Caco-2 (cell line): Measurements from ENCODE around the gene R3HDM1. TPM values are rescaled to one million over a fixed set of nuclear protein-coding genes. Genes with fewer than 3 reads are reported as not detected.
A peak's percentile ranks its signal among the peaks of the same experiment; 100 is the strongest.

Experiments used
- BruUV-seq: library from RNA; stranded (reverse); fragments of 400-500 nt; replicated peaks from 2 replicates; lab custom pipeline; 2021; lab: Mats Ljungman, UMichigan
- CTCF ChIA-PET: fragments of 300-600 bp; sonication (Branson Sonifier 250); formaldehyde crosslinking; loops from one replicate; lab custom pipeline; 2022; ENCODE audit warnings: antibody characterized with exemption; lab: Charles Lee
- POLR2A ChIA-PET: fragments of 300-600 bp; sonication (Branson Sonifier 250); formaldehyde crosslinking; loops from one replicate; lab custom pipeline; 2022; ENCODE audit warnings: antibody characterized with exemption; lab: Charles Lee
- DNase-seq, 2 experiments: peaks; one replicate each; pipeline versions ENCODE4 v3.0.0 to v3.0.0-alpha.2; 2020 to 2022
- H3K27me3 ChIP-seq: replicated peaks from 2 replicates; pipeline ENCODE4 v1.6.0; 2011; ENCODE audit warnings: low read length; ENCODE audit not compliant: control insufficient read depth, insufficient read depth
- H3K36me3 ChIP-seq: 2 replicates; pipeline ENCODE4 v1.5.1; 2011; ENCODE audit warnings: low read length; ENCODE audit not compliant: control insufficient read depth, insufficient read depth
- H3K4me1 ChIP-seq: fragments of 250-450 bp; sonication (Bioruptor Pico); 2 replicates; pipeline ENCODE4 v1.5.1; 2020; ENCODE audit warnings: mild to moderate bottlenecking
- H3K4me3 ChIP-seq: 2 replicates; pipeline ENCODE4 v1.5.1; 2011; ENCODE audit warnings: low read depth, mild to moderate bottlenecking, control low read depth, low read length
- H3K9me3 ChIP-seq: fragments of 250-450 bp; sonication (Bioruptor Pico); 2 replicates; pipeline ENCODE4 v1.5.1; 2020; ENCODE audit warnings: mild to moderate bottlenecking, moderate library complexity
- H3K27ac Mint-ChIP-seq: one replicate; pipeline ENCODE4 v1.8.0; 2022; ENCODE audit warnings: mixed read lengths; ENCODE audit not compliant: unreplicated experiment
- H3K27me3 Mint-ChIP-seq: one replicate; pipeline ENCODE4 v1.8.0; 2022; ENCODE audit warnings: mixed read lengths; ENCODE audit not compliant: insufficient read depth, unreplicated experiment
- H3K36me3 Mint-ChIP-seq: one replicate; pipeline ENCODE4 v1.8.0; 2022; ENCODE audit warnings: mild to moderate bottlenecking, mixed read lengths; ENCODE audit not compliant: insufficient read depth, unreplicated experiment
- H3K4me1 Mint-ChIP-seq: one replicate; pipeline ENCODE4 v1.8.0; 2022; ENCODE audit warnings: low read depth, mixed read lengths; ENCODE audit not compliant: unreplicated experiment
- H3K4me3 Mint-ChIP-seq: one replicate; pipeline ENCODE4 v1.8.0; 2022; ENCODE audit warnings: mild to moderate bottlenecking, moderate library complexity, mixed read lengths; ENCODE audit not compliant: unreplicated experiment
- H3K9me3 Mint-ChIP-seq: one replicate; pipeline ENCODE4 v1.8.0; 2022; ENCODE audit warnings: mixed read lengths; ENCODE audit not compliant: unreplicated experiment
- intact Hi-C: fragments of 100-400 bp; cut with micrococcal nuclease; formaldehyde crosslinking; loops from one replicate; pipeline ENCODE4 v1.10.0; 2022; ENCODE audit not compliant: unreplicated experiment
- microRNA-seq: library from miRNA; unstranded; fragments of <30 nt; microRNA quantifications from one replicate; pipeline ENCODE4 v1.2.0, GENCODE V29; 2022
- total RNA-seq: library from RNA; stranded (reverse); gene quantifications from 2 replicates; pipeline ENCODE4 v1.2.3, GENCODE V29; 2022
- TF ChIP-seq, protein P1 (sequence below), 2 experiments: fragments of 200-600 bp in 1 of 2; IDR thresholded peaks; 1 replicate in 1 of 2; 2 replicates in 1 of 2; pipeline versions ENCODE4 v1.5.1 to v1.8.0; 2011 to 2022; ENCODE audit warnings: antibody characterized with exemption in 1 of 2, control low read depth in 1 of 2, inconsistent platforms in 1 of 2, low read depth in 1 of 2, low read length in 1 of 2, mild to moderate bottlenecking in 1 of 2, moderate library complexity in 1 of 2; ENCODE audit not compliant: insufficient read depth in 1 of 2, severe bottlenecking in 1 of 2, unreplicated experiment in 1 of 2

Gene R3HDM1
- total RNA-seq, 1 experiment from 2014 or later: 44.4 TPM

DNA sequence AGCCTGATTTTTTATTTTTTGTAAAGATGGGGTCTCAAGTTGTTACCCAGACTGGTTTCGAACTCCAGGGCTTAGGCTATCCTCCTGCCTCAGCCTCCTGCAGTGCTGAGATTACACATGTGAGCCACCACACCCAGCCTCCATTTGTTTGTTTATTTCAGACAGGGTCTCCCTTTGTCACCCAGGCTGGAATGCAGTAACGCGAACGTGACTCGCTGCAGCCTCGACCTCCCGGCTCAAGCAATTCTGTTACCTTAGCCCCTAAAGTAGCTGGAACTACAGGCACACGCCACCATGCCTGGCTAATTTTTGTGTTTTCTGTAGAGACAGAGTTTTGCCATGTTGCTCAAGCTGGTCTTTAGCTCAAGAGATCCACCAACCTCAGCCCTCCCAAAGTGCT is 237.6 kb downstream of the R3HDM1 start:
- Mint-ChIP-seq H3K27ac (no peak overlapping the region), H3K27me3 (no peaks in the 10 kb centered on the region), H3K9me3 (no peaks in the 10 kb centered on the region), H3K36me3 (peaks cover 93% of the 10 kb centered on the region), H3K4me3 (no peak overlapping the region), H3K4me1 (peaks cover 5% of the 10 kb centered on the region)
- Histone ChIP-seq H3K36me3 (peaks cover 8% of the 10 kb centered on the region), H3K9me3 (no peaks in the 10 kb centered on the region), H3K4me1 (peaks cover 8% of the 10 kb centered on the region; the same call in 1 of the 2 replicates), H3K4me3 (no peak overlapping the region), H3K27me3 (no peaks in the 10 kb centered on the region)
- CTCF ChIA-PET: no interaction called here
- POLR2A ChIA-PET: no interaction called here
- no peak for DNase-seq
- intact Hi-C loops: no loop called here
- BruUV-seq: no TSS peak
- TF ChIP-seq, protein P1, sequence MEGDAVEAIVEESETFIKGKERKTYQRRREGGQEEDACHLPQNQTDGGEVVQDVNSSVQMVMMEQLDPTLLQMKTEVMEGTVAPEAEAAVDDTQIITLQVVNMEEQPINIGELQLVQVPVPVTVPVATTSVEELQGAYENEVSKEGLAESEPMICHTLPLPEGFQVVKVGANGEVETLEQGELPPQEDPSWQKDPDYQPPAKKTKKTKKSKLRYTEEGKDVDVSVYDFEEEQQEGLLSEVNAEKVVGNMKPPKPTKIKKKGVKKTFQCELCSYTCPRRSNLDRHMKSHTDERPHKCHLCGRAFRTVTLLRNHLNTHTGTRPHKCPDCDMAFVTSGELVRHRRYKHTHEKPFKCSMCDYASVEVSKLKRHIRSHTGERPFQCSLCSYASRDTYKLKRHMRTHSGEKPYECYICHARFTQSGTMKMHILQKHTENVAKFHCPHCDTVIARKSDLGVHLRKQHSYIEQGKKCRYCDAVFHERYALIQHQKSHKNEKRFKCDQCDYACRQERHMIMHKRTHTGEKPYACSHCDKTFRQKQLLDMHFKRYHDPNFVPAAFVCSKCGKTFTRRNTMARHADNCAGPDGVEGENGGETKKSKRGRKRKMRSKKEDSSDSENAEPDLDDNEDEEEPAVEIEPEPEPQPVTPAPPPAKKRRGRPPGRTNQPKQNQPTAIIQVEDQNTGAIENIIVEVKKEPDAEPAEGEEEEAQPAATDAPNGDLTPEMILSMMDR (IDR thresholded peaks at IDR 0.05; ENCODE audit: insufficient read depth in 1 of 2, low read depth in 1 of 2, low read length in 1 of 2, severe bottlenecking in 1 of 2, unreplicated experiment in 1 of 2): no peak

DNA sequence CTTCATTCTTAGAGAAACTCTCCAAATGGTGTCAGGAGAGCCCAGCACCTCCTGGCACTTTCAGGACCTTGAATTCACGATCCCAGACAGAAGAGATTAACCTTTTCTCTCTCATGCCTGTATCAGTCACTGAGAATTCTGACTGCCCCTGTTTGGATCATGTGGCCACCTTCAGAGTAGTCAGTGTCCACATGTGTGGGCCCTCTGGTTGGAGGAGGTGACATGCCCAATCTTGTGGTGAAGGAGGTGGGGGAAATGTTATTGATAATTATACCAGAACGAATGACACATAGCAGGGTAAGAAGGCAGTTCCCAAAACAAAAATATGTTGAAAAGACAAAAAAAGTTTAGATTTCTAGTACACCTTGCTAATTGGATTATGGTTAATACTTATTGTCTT is 242.0 kb downstream of the R3HDM1 start:
- Mint-ChIP-seq H3K4me1 (no peaks in the 10 kb centered on the region), H3K27ac (no peak overlapping the region), H3K9me3 (no peaks in the 10 kb centered on the region), H3K36me3 (peaks cover 100% of the 10 kb centered on the region), H3K27me3 (no peaks in the 10 kb centered on the region), H3K4me3 (no peak overlapping the region)
- ChIA-PET CTCF (no interaction called here), POLR2A (no interaction called here)
- Histone ChIP-seq H3K9me3 (no peaks in the 10 kb centered on the region), H3K36me3 (peaks cover 9% of the 10 kb centered on the region), H3K4me3 (no peak overlapping the region), H3K4me1 (no peaks in the 10 kb centered on the region), H3K27me3 (no peaks in the 10 kb centered on the region)
- intact Hi-C loops: no loop called here
- no peak for DNase-seq
- TF ChIP-seq, protein P1 (IDR thresholded peaks at IDR 0.05; ENCODE audit: insufficient read depth in 1 of 2, low read depth in 1 of 2, low read length in 1 of 2, severe bottlenecking in 1 of 2, unreplicated experiment in 1 of 2): no peak
- BruUV-seq: no TSS peak

DNA sequence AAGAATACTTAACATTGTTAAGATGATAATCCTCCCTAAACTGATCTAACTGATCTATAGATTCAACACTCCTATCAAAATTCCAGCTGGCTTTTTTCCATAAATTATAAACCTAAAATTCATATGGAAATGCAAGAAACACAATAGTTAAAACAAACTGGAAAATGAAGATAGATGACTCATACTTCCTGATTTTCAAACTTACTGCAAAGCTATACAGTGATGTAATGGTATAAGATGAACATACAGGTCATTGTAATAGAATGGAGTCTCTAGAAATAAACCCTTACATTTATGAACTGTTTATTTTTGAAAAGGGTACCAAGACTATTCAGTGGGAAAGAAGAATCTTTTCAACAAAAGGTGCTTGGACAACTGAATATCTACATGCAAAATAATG is 242.6 kb downstream of the R3HDM1 start:
- Mint-ChIP-seq H3K27me3 (no peaks in the 10 kb centered on the region), H3K4me3 (no peak overlapping the region), H3K4me1 (no peaks in the 10 kb centered on the region), H3K36me3 (peaks cover 97% of the 10 kb centered on the region), H3K9me3 (no peaks in the 10 kb centered on the region), H3K27ac (no peak overlapping the region)
- ChIA-PET POLR2A (no interaction called here), CTCF (interaction anchor here (0.6 kb wide), 1 partner anchor 398 kb away, joined by 3 read pairs; no protein-coding TSS in a partner anchor)
- Histone ChIP-seq H3K9me3 (no peaks in the 10 kb centered on the region), H3K4me3 (no peak overlapping the region), H3K36me3 (peaks cover 9% of the 10 kb centered on the region), H3K27me3 (no peaks in the 10 kb centered on the region), H3K4me1 (no peaks in the 10 kb centered on the region)
- TF ChIP-seq, protein P1 (IDR thresholded peaks at IDR 0.05; ENCODE audit: insufficient read depth in 1 of 2, low read depth in 1 of 2, low read length in 1 of 2, severe bottlenecking in 1 of 2, unreplicated experiment in 1 of 2): no peak
- intact Hi-C loops: no loop called here
- BruUV-seq: no TSS peak
- no peak for DNase-seq

Small RNA genes within 50 kb of the gene (microRNA-seq; reads per million reads assigned to microRNA genes)
- gene MIR128-1: 81.9 reads per million, percentile 70 among the genes with 10 or more reads in this experiment

Other genes starting within 250 kb of the R3HDM1 start
- 13.5 and 17.0 TPM in 2 replicates for gene ZRANB3, start 266 bp upstream of the R3HDM1 start, total RNA-seq
- gene UBXN4, start 210.4 kb downstream of the R3HDM1 start, total RNA-seq: 98.1 and 99.3 TPM in 2 replicates